Measurements from ENCODE around the gene BRD9.

Gene BRD9

GRCh38 chr5:868428-869135 is 24.0 kb downstream of the BRD9 start:
- no peak for TF ChIP-seq CTCF (IDR thresholded peaks at IDR 0.05; ENCODE audit: extremely low read depth, missing control alignments)
- DNase-seq (ENCODE audit: low spot score) = no peak

GRCh38 chr5:867300-867870 is 25.2 kb downstream of the BRD9 start:
- DNase-seq (ENCODE audit: low spot score) = no peak
- no peak for TF ChIP-seq CTCF (IDR thresholded peaks at IDR 0.05; ENCODE audit: extremely low read depth, missing control alignments)

- TF ChIP-seq CTCF (IDR thresholded peaks at IDR 0.05; ENCODE audit: extremely low read depth, missing control alignments) = no peak
- DNase-seq (ENCODE audit: low spot score) = no peak
Measured at GRCh38 chr5:865771-866170, 26.8 kb downstream of the BRD9 start.

- no peak for DNase-seq (ENCODE audit: low spot score)
- no peak for TF ChIP-seq CTCF (IDR thresholded peaks at IDR 0.05; ENCODE audit: extremely low read depth, missing control alignments)
Measured at GRCh38 chr5:865168-865521, 27.5 kb downstream of the BRD9 start.

- TF ChIP-seq CTCF (IDR thresholded peaks at IDR 0.05; ENCODE audit: extremely low read depth, missing control alignments) = no peak
- DNase-seq (ENCODE audit: low spot score) = no peak
Measured at GRCh38 chr5:864492-865167, 28.0 kb downstream of the BRD9 start.

GRCh38 chr5:863244-863805 is 29.3 kb downstream of the BRD9 start:
- no peak for TF ChIP-seq CTCF (IDR thresholded peaks at IDR 0.05; ENCODE audit: extremely low read depth, missing control alignments)
- no peak for DNase-seq (ENCODE audit: low spot score)

Measured in GM20000 (cell line).